GM04504 (cell line): ENCODE measurements around the gene HS3ST3A1.
A peak's percentile ranks its signal among the peaks of the same experiment; 100 is the strongest.

Experiments
- DNase-seq: peaks from one replicate; pipeline ENCODE4 v3.0.0-alpha.2; 2012; ENCODE audit warnings: low read depth

The HS3ST3A1 gene

DNA sequence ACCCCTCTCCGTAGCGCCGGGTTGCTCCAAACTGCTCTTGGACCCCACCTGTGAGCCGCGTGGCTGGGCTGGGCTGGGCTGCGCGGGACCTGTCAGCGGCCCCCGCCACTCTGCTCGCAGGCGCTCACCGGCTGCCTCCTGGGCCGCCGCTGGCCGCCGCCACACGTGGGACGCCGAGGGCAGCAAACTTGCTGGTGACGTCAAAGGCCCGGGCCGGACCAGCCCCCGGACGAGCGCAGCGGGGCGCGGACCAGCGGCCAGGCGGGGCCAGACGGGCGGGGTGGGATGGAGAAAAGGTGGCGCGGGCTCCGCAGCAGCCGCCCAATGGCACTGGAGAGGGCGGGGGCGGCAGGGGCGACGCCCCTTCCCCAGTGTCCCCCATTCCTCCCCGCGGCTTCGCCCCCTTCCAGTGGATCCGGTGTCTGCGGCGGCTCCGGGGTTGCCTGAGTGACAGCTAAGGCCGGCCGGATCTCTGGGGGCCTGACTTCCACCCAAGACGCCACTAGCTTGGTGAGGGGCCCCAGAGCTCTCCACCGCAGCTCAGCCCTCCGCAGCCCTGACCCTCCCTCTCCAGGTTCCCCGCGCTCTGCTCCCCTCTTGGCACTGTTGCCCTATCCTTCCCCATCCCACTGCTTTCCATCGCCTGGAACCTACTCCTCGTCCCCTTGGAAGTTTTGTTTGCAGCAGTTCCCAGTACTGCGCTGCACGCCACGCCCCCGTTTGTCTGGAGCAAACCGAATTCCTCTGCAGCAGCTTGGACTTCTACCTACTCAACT lies at the start of gene HS3ST3A1:
Gene HS3ST3A1 (minus strand): TSS at position 154 of the 776 bp plus-strand sequence. CDS start 800 bp downstream, outside the sequence.
- DNase-seq, result no peak

DNA sequence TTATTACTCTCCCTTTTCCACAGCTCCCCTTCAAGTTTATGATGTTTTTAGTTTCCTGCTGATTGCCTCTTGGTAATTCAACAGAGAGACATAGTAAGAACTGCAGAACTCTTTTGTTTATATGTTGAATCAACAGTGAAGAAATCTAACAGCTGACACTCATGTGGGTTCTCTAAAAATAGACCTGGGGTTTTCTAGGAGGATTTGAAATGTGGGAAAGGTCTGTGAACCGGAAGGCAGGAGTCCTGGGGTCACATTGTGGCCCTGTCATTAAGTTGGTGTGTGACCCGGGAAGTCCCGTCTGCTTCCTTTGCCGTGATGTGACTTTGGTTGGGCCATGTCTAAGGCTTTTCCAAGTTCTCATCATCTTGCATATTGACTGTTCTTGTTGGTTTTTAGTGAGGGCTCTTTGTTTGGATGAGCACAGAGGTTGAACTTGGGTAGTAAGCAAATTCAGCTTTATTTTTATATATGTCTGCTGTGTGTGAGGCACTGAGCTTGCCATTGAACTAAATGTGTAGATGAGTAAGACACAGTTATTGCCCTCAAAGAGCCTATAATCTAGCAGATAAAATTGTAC lies 48.5 kb upstream of the HS3ST3A1 start:
- DNase-seq, result no peak

GRCh38 chr17:13647543-13648021 lies 45.9 kb upstream of the HS3ST3A1 start:
- DNase-seq, result peak; percentile 37

GRCh38 chr17:13646969-13647542 lies 45.3 kb upstream of the HS3ST3A1 start:
- DNase-seq, result no peak

- no peak for DNase-seq
These were observed 44.7 kb upstream of the HS3ST3A1 start for GRCh38 chr17:13646411-13646810.

- DNase-seq, result no peak
These were observed 41.5 kb upstream of the HS3ST3A1 start for GRCh38 chr17:13643180-13643579.

- no peak for DNase-seq
These were observed 40.5 kb upstream of the HS3ST3A1 start for GRCh38 chr17:13642188-13642587.

DNA sequence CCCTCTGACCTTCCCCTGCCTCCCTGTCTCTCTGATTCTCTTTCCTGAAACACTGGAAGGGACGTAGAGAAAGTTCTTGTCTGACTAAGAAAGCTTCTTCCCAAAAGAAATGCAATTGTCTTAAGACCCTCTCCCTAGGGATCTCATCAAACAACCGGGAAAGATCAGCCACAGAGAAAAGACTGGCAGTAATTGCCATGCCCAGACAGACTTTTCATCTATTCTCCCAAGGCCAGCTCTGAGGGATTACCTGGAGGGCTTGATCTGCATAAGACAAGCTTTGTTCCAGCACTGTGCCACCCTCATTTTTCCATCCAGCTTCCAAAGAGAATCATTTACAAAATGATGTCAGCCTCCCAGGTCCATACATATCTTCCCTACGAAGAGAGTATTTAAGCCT lies 38.8 kb upstream of the HS3ST3A1 start:
- DNase-seq, result no peak

GRCh38 chr17:13638855-13639458 lies 37.2 kb upstream of the HS3ST3A1 start:
- no peak for DNase-seq

DNA sequence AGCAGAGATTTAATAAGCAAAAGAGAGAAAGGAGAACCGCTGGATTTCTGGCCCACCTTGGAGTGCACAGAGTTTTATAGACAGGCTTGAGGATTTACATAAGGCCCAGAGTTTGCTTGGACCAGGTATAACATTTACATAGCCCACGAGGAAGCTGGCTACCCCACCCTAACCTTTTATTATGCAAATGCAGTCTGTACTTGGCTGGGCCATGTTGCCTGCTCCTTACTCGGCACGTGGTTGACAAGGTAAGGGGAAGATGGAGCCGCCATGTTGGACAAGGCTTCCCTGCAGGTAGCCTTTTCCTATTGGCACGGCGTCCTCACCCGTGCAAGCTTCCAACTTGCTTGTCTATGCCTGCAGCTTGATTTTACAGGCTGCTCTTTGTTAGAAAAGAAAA lies 35.2 kb upstream of the HS3ST3A1 start:
- DNase-seq, result no peak

DNA sequence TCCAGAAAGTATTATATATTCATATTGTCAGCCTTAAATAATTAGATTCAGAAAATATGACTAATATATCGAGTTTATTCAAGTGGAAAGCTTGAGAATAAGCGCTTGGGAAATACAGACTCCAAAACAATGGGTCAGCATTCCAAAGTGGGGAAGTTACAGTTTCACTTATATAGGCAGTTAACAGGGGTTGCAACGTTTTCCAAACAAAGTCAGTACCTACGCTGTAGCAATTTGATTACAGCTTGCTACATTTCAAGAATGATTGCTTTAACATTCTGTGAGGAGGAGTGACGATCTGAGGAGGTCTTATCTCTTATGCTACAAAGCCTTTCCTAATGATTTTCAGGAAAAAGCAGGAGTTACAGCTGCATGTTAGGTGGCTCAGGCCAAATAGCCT lies 34.2 kb upstream of the HS3ST3A1 start:
- no peak for DNase-seq

- no peak for DNase-seq
These were observed 32.3 kb upstream of the HS3ST3A1 start for GRCh38 chr17:13634021-13634420.

DNA sequence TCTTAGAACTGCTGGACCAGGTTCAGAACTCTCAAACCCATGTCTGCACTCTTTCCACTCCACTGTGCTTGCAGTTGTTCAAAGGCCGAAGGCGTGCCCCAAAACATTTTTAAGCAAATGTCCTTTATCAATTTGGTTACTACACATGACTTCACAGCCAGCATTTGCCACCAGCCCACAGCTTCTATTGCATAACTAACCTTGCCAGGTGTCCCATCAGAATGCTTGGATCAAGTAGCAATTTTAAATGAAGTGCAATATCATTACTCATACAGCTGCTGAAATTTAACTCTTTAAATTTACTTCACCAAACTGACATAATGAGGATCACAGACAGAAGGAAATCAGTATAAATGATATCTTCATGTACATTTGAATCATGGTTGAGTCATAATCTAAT lies 29.8 kb upstream of the HS3ST3A1 start:
- DNase-seq, result no peak

- DNase-seq, result peak; percentile 35
These were observed 25.0 kb upstream of the HS3ST3A1 start for GRCh38 chr17:13626703-13627102.

- DNase-seq, result no peak
These were observed 17.7 kb upstream of the HS3ST3A1 start for GRCh38 chr17:13619462-13619861.

GRCh38 chr17:13616031-13616430 lies 14.3 kb upstream of the HS3ST3A1 start:
- DNase-seq, result no peak

DNA sequence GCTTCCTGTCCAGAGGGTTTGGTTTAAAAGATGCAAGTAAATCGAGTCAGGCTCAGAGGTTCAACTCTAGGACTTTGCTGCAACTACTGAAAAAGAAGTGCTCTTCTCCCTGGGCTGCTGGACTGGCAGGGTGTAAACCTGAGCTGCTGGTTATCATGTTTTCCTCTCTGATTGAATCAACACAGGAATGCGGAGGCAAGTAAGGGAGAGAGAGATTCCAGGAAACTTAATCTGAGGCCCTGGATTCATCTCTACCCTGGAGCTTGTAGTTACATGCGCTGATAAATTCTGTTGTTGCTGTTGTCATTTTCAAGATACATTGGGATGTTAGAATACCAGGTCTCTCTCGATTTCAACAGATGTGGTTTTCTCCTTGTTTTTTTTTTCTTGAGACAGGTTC lies 8.2 kb upstream of the HS3ST3A1 start:
- no peak for DNase-seq

GRCh38 chr17:13601322-13601775 lies 380 bp downstream of the HS3ST3A1 start:
- DNase-seq, result no peak

GRCh38 chr17:13600475-13601321 lies 1.0 kb downstream of the HS3ST3A1 start:
- no peak for DNase-seq

DNA sequence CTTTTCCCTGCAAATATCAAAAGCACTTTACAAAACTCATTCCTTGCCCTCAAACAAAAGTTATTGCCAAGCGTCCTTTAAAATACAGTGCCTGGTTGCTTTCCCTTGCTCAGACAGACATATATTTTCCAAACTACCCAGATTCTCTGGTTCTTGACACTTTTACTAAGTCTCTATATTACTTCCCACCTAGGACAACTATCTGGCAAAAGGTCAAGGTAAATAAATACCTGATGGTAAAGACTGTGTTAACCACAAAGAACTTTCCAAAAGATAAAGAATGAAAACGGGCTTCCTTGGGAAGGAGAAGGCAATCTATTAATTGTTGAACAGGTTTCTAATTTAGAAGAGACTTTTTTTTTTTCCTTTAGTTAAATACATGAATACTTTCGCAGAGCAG lies 1.9 kb downstream of the HS3ST3A1 start:
- no peak for DNase-seq

DNA sequence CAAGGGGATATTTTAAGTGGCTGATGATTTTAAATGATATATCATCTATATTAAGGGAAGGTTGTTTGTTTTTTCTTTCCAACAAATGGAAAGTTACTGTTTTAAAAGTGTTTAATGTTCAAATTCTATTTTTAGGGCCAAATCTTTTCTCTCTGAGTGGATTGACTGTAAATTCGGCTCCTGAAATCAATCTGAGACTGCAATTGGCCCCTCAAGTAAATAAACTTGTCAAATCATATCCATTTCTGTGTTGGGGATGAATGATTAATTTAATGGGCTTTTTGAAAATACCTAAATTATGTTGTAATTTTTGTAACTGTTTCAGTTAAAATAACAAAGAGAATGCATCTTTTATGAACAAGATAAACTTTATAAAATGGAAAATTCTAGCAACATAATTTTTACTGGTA lies 2.6 kb downstream of the HS3ST3A1 start:
- no peak for DNase-seq
